Astrocyte (in vitro differentiated cells and primary cell): ENCODE measurements around the gene SERPINA5.

ENCODE experiments used
- CTCF ChIP-seq: IDR thresholded peaks from 2 replicates; pipeline ENCODE4 v1.5.1; 2011; ENCODE audit warnings: low read depth, mild to moderate bottlenecking, inconsistent platforms, low read length, moderate library complexity; ENCODE audit not compliant: insufficient read depth
- EZH2 ChIP-seq: IDR thresholded peaks from 2 replicates; pipeline ENCODE4 v1.6.1; 2012; ENCODE audit warnings: mild to moderate bottlenecking, low read length, inconsistent platforms; ENCODE audit not compliant: insufficient read depth

- TF ChIP-seq CTCF: no peak
- TF ChIP-seq EZH2: no peak
Measured at GRCh38 chr14:94619297-94619696, 38.1 kb downstream of the SERPINA5 start.
